DOHH2 (cell line): ENCODE results near the gene CETP.

Experiments used
- H3F3A ChIP-seq: fragments of 200-600 bp; sonication (generic), shearing (Covaris generic); 2 replicates; pipeline ENCODE4 v1.6.0; 2016; ENCODE audit warnings: antibody characterized with exemption, mild to moderate bottlenecking; ENCODE audit not compliant: control insufficient read depth, insufficient read depth
- H3K27ac ChIP-seq: fragments of 200-600 bp; sonication (generic); 2 replicates; pipeline ENCODE4 v1.5.1; 2014; ENCODE audit warnings: low read depth, mild to moderate bottlenecking, low read length, moderate library complexity
- H3K27me3 ChIP-seq: fragments of 200-600 bp; sonication (generic); 2 replicates; pipeline ENCODE4 v1.6.1; 2014; ENCODE audit warnings: mild to moderate bottlenecking, low read length, mixed read lengths; ENCODE audit not compliant: control insufficient read depth
- H3K36me3 ChIP-seq: fragments of 200-600 bp; sonication (generic); 2 replicates; pipeline ENCODE4 v1.6.1; 2014; ENCODE audit warnings: mild to moderate bottlenecking, low read length, moderate library complexity, mixed read lengths; ENCODE audit not compliant: control insufficient read depth
- H3K4me1 ChIP-seq: fragments of 200-600 bp; sonication (generic); 2 replicates; pipeline ENCODE4 v1.6.1; 2014; ENCODE audit warnings: mild to moderate bottlenecking, low read length, mixed read lengths; ENCODE audit not compliant: control insufficient read depth
- H3K4me2 ChIP-seq: fragments of 200-600 bp; sonication (generic); 2 replicates; pipeline ENCODE4 v1.6.0; 2014; ENCODE audit warnings: mild to moderate bottlenecking, low read length, moderate library complexity
- H3K4me3 ChIP-seq: fragments of 200-600 bp; sonication (generic); 2 replicates; pipeline ENCODE4 v1.5.1; 2014; ENCODE audit warnings: mild to moderate bottlenecking, low read length, mixed read lengths
- H3K79me2 ChIP-seq: fragments of 200-600 bp; sonication (generic); 2 replicates; pipeline ENCODE4 v1.6.1; 2014; ENCODE audit warnings: mild to moderate bottlenecking, low read length, mixed read lengths; ENCODE audit not compliant: control insufficient read depth
- H3K9me2 ChIP-seq: fragments of 200-600 bp; sonication (generic); replicated peaks from 2 replicates; pipeline ENCODE4 v1.6.1; 2014; ENCODE audit warnings: mild to moderate bottlenecking, low read length, mixed read lengths; ENCODE audit not compliant: control insufficient read depth
- H3K9me3 ChIP-seq: fragments of 200-600 bp; sonication (generic); 2 replicates; pipeline ENCODE4 v1.6.1; 2014; ENCODE audit warnings: antibody characterized with exemption, low read length, mixed read lengths; ENCODE audit not compliant: control insufficient read depth, insufficient read depth
- H4K20me1 ChIP-seq: fragments of 200-600 bp; sonication (generic); 2 replicates; pipeline ENCODE4 v1.6.0; 2014; ENCODE audit warnings: low read depth, mild to moderate bottlenecking, antibody characterized with exemption, low read length, moderate library complexity; ENCODE audit not compliant: control insufficient read depth, insufficient read depth
- CTCF ChIP-seq: fragments of 200-600 bp; sonication (generic); IDR thresholded peaks from one replicate; pipeline ENCODE4 v1.5.1; 2014; ENCODE audit warnings: antibody characterized with exemption, mild to moderate bottlenecking, low read depth, low read length; ENCODE audit not compliant: poor library complexity, severe bottlenecking
- EZH2phosphoT487 ChIP-seq: fragments of 200-600 bp; sonication (generic); IDR thresholded peaks from 2 replicates; pipeline ENCODE4 v1.6.1; 2017; ENCODE audit warnings: borderline replicate concordance, mild to moderate bottlenecking, antibody characterized with exemption, low read length, moderate library complexity, mixed read lengths

CETP gene

GRCh38 chr16:56941856-56942331, 19.9 kb upstream of the CETP start:
- Histone ChIP-seq H3F3A (peaks cover 35% of the 10 kb centered on the region), H4K20me1 (peaks cover 10% of the 10 kb centered on the region), H3K4me2 (peak overlapping the region; percentile 40), H3K4me3 (peak overlapping the region; percentile 21; the same call in 1 of the 2 replicates), H3K36me3 (peaks cover 85% of the 10 kb centered on the region), H3K4me1 (peaks cover 62% of the 10 kb centered on the region), H3K9me2 (no peaks in the 10 kb centered on the region), H3K27ac (peak overlapping the region; percentile 2), H3K27me3 (no peaks in the 10 kb centered on the region), H3K9me3 (no peaks in the 10 kb centered on the region), H3K79me2 (peaks cover 35% of the 10 kb centered on the region)
- no peak for TF ChIP-seq EZH2phosphoT487
- no peak for TF ChIP-seq CTCF

GRCh38 chr16:56943761-56944375, 17.9 kb upstream of the CETP start:
- H3K79me2 ChIP-seq: peaks cover 17% of the 10 kb centered on the region
- no peak overlapping the region for H3K4me2 ChIP-seq
- H3K4me1 ChIP-seq: peaks cover 42% of the 10 kb centered on the region
- H3K9me3 ChIP-seq: no peaks in the 10 kb centered on the region
- H3K27me3 ChIP-seq: no peaks in the 10 kb centered on the region
- TF ChIP-seq CTCF (no peak), EZH2phosphoT487 (no peak)
- H3K9me2 ChIP-seq: no peaks in the 10 kb centered on the region
- peaks cover 10% of the 10 kb centered on the region for H4K20me1 ChIP-seq
- no peak overlapping the region for H3K27ac ChIP-seq
- H3F3A ChIP-seq: peaks cover 32% of the 10 kb centered on the region
- H3K36me3 ChIP-seq: peaks cover 66% of the 10 kb centered on the region
- no peak overlapping the region for H3K4me3 ChIP-seq

- H4K20me1 ChIP-seq: no peaks in the 10 kb centered on the region
- H3K4me1 ChIP-seq: peaks cover 30% of the 10 kb centered on the region
- no peaks in the 10 kb centered on the region for H3K9me2 ChIP-seq
- H3K4me2 ChIP-seq: no peak overlapping the region
- no peaks in the 10 kb centered on the region for H3K9me3 ChIP-seq
- no peak overlapping the region for H3K27ac ChIP-seq
- no peaks in the 10 kb centered on the region for H3K27me3 ChIP-seq
- peaks cover 4% of the 10 kb centered on the region for H3K79me2 ChIP-seq
- peaks cover 52% of the 10 kb centered on the region for H3K36me3 ChIP-seq
- TF ChIP-seq EZH2phosphoT487 (no peak), CTCF (no peak)
- H3F3A ChIP-seq: peaks cover 34% of the 10 kb centered on the region
- H3K4me3 ChIP-seq: no peak overlapping the region
Observed at GRCh38 chr16:56944954-56945839, 16.6 kb upstream of the CETP start.
